Astrocyte (in vitro differentiated cells and primary cell): ENCODE results near the gene NDRG4.

Experiments
- EZH2 ChIP-seq: IDR thresholded peaks from 2 replicates; pipeline ENCODE4 v1.6.1; 2012; ENCODE audit warnings: mild to moderate bottlenecking, low read length, inconsistent platforms; ENCODE audit not compliant: insufficient read depth
- TF ChIP-seq, protein P1 (sequence below): IDR thresholded peaks from 2 replicates; pipeline ENCODE4 v1.5.1; 2011; ENCODE audit warnings: low read depth, mild to moderate bottlenecking, inconsistent platforms, low read length, moderate library complexity; ENCODE audit not compliant: insufficient read depth

DNA sequence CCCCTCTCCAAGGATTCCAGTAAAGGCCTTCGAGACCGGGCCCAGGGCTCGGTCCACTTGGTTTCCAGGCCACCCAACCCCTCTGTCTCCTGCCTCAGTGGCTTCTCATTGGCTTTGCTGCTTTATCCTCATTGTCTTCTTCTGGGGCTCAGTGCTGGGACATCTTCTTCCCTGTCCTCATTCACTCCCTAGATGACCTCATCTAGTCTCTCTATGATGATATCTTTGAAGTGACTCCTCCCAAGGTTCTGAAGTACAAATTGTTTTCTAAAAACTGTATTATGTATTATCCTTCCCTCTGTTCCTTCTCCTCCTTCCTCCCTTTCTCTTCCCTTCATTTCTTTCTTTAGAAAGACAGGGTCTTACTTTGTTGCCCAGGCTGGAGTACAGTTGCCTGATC, 27.1 kb upstream of the NDRG4 start:
- TF ChIP-seq, protein P1, sequence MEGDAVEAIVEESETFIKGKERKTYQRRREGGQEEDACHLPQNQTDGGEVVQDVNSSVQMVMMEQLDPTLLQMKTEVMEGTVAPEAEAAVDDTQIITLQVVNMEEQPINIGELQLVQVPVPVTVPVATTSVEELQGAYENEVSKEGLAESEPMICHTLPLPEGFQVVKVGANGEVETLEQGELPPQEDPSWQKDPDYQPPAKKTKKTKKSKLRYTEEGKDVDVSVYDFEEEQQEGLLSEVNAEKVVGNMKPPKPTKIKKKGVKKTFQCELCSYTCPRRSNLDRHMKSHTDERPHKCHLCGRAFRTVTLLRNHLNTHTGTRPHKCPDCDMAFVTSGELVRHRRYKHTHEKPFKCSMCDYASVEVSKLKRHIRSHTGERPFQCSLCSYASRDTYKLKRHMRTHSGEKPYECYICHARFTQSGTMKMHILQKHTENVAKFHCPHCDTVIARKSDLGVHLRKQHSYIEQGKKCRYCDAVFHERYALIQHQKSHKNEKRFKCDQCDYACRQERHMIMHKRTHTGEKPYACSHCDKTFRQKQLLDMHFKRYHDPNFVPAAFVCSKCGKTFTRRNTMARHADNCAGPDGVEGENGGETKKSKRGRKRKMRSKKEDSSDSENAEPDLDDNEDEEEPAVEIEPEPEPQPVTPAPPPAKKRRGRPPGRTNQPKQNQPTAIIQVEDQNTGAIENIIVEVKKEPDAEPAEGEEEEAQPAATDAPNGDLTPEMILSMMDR, result no peak
- no peak for TF ChIP-seq EZH2
